ENCODE data around the gene SHPK. TPM values are rescaled to one million over a fixed set of nuclear protein-coding genes. Genes with fewer than 3 reads are reported as not detected.

The SHPK gene
- total RNA-seq, 2 donors from 2014 or later, result 10.5 to 16.1 TPM

- Histone ChIP-seq H3K36me3 (peaks cover 5% of the 10 kb centered on the region), H3K27me3 (replicated peaks; ENCODE audit: insufficient read depth) (no peaks in the 10 kb centered on the region), H3K9me3 (no peaks in the 10 kb centered on the region), H3K27ac (no peak overlapping the region), H3K4me3 (no peak overlapping the region), H3K4me1 (ENCODE audit: control insufficient read depth in 1 of 2, low read depth in 2 of 2) (no peaks in the 10 kb centered on the region)
- DNase-seq (ENCODE audit: low spot score) (no peak), ATAC-seq (ENCODE audit: insufficient number of reproducible peaks, low FRiP score, low read depth) (no peak)
- TF ChIP-seq, protein P1, sequence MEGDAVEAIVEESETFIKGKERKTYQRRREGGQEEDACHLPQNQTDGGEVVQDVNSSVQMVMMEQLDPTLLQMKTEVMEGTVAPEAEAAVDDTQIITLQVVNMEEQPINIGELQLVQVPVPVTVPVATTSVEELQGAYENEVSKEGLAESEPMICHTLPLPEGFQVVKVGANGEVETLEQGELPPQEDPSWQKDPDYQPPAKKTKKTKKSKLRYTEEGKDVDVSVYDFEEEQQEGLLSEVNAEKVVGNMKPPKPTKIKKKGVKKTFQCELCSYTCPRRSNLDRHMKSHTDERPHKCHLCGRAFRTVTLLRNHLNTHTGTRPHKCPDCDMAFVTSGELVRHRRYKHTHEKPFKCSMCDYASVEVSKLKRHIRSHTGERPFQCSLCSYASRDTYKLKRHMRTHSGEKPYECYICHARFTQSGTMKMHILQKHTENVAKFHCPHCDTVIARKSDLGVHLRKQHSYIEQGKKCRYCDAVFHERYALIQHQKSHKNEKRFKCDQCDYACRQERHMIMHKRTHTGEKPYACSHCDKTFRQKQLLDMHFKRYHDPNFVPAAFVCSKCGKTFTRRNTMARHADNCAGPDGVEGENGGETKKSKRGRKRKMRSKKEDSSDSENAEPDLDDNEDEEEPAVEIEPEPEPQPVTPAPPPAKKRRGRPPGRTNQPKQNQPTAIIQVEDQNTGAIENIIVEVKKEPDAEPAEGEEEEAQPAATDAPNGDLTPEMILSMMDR (IDR thresholded peaks at IDR 0.05), result no peak
These were observed 32.2 kb downstream of the SHPK start for GRCh38 chr17:3603870-3604259.

- H3K9me3 ChIP-seq, result no peaks in the 10 kb centered on the region
- H3K4me3 ChIP-seq, result no peak overlapping the region
- no peaks in the 10 kb centered on the region for H3K27me3 ChIP-seq (replicated peaks; ENCODE audit: insufficient read depth)
- H3K4me1 ChIP-seq (ENCODE audit: control insufficient read depth in 1 of 2, low read depth in 2 of 2), result no peaks in the 10 kb centered on the region
- no peak overlapping the region for H3K27ac ChIP-seq
- no peak for ATAC-seq (ENCODE audit: insufficient number of reproducible peaks, low FRiP score, low read depth)
- DNase-seq (ENCODE audit: low spot score), result no peak
- H3K36me3 ChIP-seq, result peaks cover 3% of the 10 kb centered on the region
- TF ChIP-seq, protein P1 (IDR thresholded peaks at IDR 0.05), result no peak
These were observed 32.8 kb downstream of the SHPK start for GRCh38 chr17:3603119-3603869.

DNA sequence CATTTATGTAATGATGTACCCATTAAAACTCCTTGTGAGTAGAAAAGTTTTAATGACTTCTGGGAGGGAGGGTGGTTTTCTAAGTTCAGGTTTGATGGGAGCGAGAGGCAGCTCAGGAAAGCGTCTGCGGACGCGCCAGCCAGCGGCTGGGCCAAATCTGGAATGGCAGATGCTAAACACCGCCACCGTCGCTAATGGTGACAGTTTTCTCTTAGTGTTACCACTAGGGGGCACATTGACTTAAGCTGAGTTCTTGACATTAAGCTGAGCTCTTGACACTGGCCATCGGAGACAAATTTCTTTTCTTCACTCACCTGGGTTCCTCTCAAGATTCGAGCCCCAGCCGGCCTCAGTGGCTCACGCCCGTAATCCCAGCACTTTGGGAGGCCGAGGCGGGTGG is 33.6 kb downstream of the SHPK start:
- DNase-seq (ENCODE audit: low spot score), result no peak
- no peaks in the 10 kb centered on the region for H3K27me3 ChIP-seq (replicated peaks; ENCODE audit: insufficient read depth)
- H3K4me1 ChIP-seq (ENCODE audit: control insufficient read depth in 1 of 2, low read depth in 2 of 2), result no peaks in the 10 kb centered on the region
- no peaks in the 10 kb centered on the region for H3K9me3 ChIP-seq
- no peak for ATAC-seq (ENCODE audit: insufficient number of reproducible peaks, low FRiP score, low read depth)
- TF ChIP-seq, protein P1 (IDR thresholded peaks at IDR 0.05), result peak; percentile 40
- no peak overlapping the region for H3K4me3 ChIP-seq
- no peak overlapping the region for H3K27ac ChIP-seq
- H3K36me3 ChIP-seq, result peaks cover 3% of the 10 kb centered on the region

GRCh38 chr17:3600529-3601205 is 35.4 kb downstream of the SHPK start:
- TF ChIP-seq, protein P1 (IDR thresholded peaks at IDR 0.05), result no peak
- DNase-seq (ENCODE audit: low spot score) (no peak), ATAC-seq (ENCODE audit: insufficient number of reproducible peaks, low FRiP score, low read depth) (no peak)
- no peak overlapping the region for H3K4me3 ChIP-seq
- no peaks in the 10 kb centered on the region for H3K36me3 ChIP-seq
- no peaks in the 10 kb centered on the region for H3K4me1 ChIP-seq (ENCODE audit: control insufficient read depth in 1 of 2, low read depth in 2 of 2)
- H3K9me3 ChIP-seq, result no peaks in the 10 kb centered on the region
- H3K27ac ChIP-seq, result no peak overlapping the region
- H3K27me3 ChIP-seq (replicated peaks; ENCODE audit: insufficient read depth), result no peaks in the 10 kb centered on the region

GRCh38 chr17:3598078-3598477 is 38.0 kb downstream of the SHPK start:
- no peaks in the 10 kb centered on the region for H3K27me3 ChIP-seq (replicated peaks; ENCODE audit: insufficient read depth)
- no peak overlapping the region for H3K4me3 ChIP-seq
- no peak overlapping the region for H3K27ac ChIP-seq
- H3K9me3 ChIP-seq, result no peaks in the 10 kb centered on the region
- DNase-seq (ENCODE audit: low spot score) (no peak), ATAC-seq (ENCODE audit: insufficient number of reproducible peaks, low FRiP score, low read depth) (no peak)
- H3K36me3 ChIP-seq, result no peaks in the 10 kb centered on the region
- TF ChIP-seq, protein P1 (IDR thresholded peaks at IDR 0.05), result no peak
- H3K4me1 ChIP-seq (ENCODE audit: control insufficient read depth in 1 of 2, low read depth in 2 of 2), result no peaks in the 10 kb centered on the region
